ENCODE results near the gene DNAJB8.

DNAJB8 gene

DNA sequence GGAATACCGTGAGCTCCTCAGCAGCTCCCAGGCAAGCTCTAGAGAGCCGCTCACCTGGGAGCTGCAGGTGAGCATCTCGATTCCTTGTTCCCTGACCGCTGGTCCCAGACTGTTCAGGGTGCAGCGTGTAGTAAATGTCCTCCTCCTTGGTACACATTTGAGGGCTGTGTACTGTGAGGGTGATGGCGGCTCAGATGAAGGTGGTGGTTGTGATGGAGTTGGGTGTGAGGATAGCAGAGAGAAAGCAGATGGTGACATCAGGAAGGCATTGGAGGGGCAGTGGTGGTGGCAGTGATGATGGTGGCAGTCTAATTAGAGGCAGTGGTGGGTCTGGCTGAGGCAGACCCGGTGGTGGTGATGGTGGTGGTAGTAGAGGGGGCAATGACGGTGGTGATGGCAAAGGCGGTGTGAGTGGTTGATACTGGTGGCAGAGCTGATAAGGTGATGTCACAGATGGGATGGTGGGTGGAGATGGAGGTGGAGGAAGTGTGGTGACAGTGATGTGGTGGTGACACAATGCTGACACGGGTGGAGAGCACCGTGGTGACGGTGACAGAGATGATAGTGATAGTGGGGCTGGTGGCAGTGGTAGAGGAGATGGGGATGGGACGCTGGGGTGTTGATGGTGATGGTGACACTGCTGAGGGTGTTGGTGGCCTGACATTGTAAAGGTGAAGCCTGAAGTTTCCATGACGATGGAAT, at the start of gene DNAJB8:
TSS of gene DNAJB8 (minus strand) at position 51 of the 702 bp plus-strand sequence. CDS start 3,645 bp downstream, outside the sequence.
- H3K27ac Mint-ChIP-seq = no peak within 1 kb of the TSS
- H3K4me1 Mint-ChIP-seq = no peaks in the 10 kb centered on the region
- TF ChIP-seq, protein P1, sequence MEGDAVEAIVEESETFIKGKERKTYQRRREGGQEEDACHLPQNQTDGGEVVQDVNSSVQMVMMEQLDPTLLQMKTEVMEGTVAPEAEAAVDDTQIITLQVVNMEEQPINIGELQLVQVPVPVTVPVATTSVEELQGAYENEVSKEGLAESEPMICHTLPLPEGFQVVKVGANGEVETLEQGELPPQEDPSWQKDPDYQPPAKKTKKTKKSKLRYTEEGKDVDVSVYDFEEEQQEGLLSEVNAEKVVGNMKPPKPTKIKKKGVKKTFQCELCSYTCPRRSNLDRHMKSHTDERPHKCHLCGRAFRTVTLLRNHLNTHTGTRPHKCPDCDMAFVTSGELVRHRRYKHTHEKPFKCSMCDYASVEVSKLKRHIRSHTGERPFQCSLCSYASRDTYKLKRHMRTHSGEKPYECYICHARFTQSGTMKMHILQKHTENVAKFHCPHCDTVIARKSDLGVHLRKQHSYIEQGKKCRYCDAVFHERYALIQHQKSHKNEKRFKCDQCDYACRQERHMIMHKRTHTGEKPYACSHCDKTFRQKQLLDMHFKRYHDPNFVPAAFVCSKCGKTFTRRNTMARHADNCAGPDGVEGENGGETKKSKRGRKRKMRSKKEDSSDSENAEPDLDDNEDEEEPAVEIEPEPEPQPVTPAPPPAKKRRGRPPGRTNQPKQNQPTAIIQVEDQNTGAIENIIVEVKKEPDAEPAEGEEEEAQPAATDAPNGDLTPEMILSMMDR (IDR thresholded peaks at IDR 0.05; ENCODE audit: unreplicated experiment in 3 of 3) = no peak
- H3K36me3 Mint-ChIP-seq (ENCODE audit: low read depth) = no peaks in the 10 kb centered on the region
- H3K9me3 Mint-ChIP-seq = no peaks in the 10 kb centered on the region
- no peak within 1 kb of the TSS for H3K4me3 Mint-ChIP-seq
- peaks cover 77% of the 10 kb centered on the region for H3K27me3 Mint-ChIP-seq (ENCODE audit: low read depth)

GRCh38 chr3:128515967-128516366, 49.3 kb upstream of the DNAJB8 start:
- Mint-ChIP-seq H3K36me3 (ENCODE audit: low read depth) (no peaks in the 10 kb centered on the region), H3K27me3 (ENCODE audit: low read depth) (peaks cover 36% of the 10 kb centered on the region), H3K9me3 (peaks cover 19% of the 10 kb centered on the region), H3K4me1 (no peaks in the 10 kb centered on the region), H3K27ac (no peak overlapping the region), H3K4me3 (no peak overlapping the region)
- TF ChIP-seq, protein P1 (IDR thresholded peaks at IDR 0.05; ENCODE audit: unreplicated experiment in 3 of 3) = no peak

GRCh38 chr3:128508852-128509251, 42.2 kb upstream of the DNAJB8 start:
- Mint-ChIP-seq H3K36me3 (ENCODE audit: low read depth) (no peaks in the 10 kb centered on the region), H3K4me3 (no peak overlapping the region), H3K9me3 (peaks cover 5% of the 10 kb centered on the region), H3K4me1 (no peaks in the 10 kb centered on the region), H3K27ac (no peak overlapping the region), H3K27me3 (ENCODE audit: low read depth) (peaks cover 33% of the 10 kb centered on the region)
- TF ChIP-seq, protein P1 (IDR thresholded peaks at IDR 0.05; ENCODE audit: unreplicated experiment in 3 of 3) = no peak

DNA sequence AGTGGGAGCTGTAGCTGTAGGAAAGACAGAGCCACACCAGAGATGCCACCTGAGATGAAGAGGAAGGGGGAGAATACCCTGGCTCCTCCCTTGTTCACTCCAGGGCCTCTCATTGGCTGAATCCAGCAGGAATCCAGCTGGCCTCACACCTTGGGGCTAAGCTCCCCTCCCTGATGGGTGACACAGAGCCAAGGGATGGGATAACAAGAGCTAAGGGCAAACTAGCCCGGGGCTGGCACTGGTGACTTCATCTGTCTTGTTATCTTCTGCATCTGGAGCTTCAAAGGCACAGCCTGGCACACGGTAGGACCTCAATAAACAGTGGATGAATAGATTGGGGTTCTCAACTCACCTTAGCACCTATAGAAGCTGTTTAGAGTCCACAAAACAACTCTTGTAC, 40.1 kb upstream of the DNAJB8 start:
- TF ChIP-seq, protein P1 (IDR thresholded peaks at IDR 0.05; ENCODE audit: unreplicated experiment in 3 of 3) = no peak
- no peak overlapping the region for H3K4me3 Mint-ChIP-seq
- H3K27ac Mint-ChIP-seq = no peak overlapping the region
- H3K36me3 Mint-ChIP-seq (ENCODE audit: low read depth) = no peaks in the 10 kb centered on the region
- H3K9me3 Mint-ChIP-seq = no peaks in the 10 kb centered on the region
- H3K4me1 Mint-ChIP-seq = no peaks in the 10 kb centered on the region
- peaks cover 37% of the 10 kb centered on the region for H3K27me3 Mint-ChIP-seq (ENCODE audit: low read depth)

DNA sequence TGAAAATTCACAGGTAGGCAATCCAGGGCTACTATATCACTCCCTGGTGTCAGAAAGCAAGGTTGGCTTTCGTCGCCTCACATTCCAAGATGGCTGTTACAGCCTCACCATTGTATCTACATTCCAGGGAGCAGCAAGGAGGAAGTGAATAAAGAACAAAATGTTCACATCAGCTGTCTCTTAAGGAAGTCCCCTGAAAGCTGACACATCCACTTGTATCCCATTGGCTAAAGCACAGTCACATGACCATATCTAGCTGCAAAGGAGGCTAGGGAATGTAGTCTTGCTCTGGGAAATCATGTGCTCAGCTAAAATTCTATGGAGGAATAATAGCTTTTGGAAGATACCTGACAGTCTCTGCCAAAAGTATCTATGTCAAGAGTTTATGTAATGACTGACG, 39.1 kb upstream of the DNAJB8 start:
- H3K9me3 Mint-ChIP-seq = no peaks in the 10 kb centered on the region
- H3K27me3 Mint-ChIP-seq (ENCODE audit: low read depth) = peaks cover 44% of the 10 kb centered on the region
- H3K27ac Mint-ChIP-seq = no peak overlapping the region
- no peaks in the 10 kb centered on the region for H3K4me1 Mint-ChIP-seq
- H3K4me3 Mint-ChIP-seq = no peak overlapping the region
- TF ChIP-seq, protein P1 (IDR thresholded peaks at IDR 0.05; ENCODE audit: unreplicated experiment in 3 of 3) = no peak
- no peaks in the 10 kb centered on the region for H3K36me3 Mint-ChIP-seq (ENCODE audit: low read depth)

Measured in nephron (organoid).